Brain microvascular endothelial cell (primary cell): ENCODE measurements around the gene DYNLRB2.
A peak's percentile ranks its signal among the peaks of the same experiment; 100 is the strongest.

Experiments
- DNase-seq: peaks from one replicate; pipeline ENCODE4 v3.0.0-alpha.2; 2020
- H3K27ac ChIP-seq: fragments of 250-450 bp; sonication (Bioruptor Pico); 2 replicates; pipeline ENCODE4 v1.5.1; 2020; ENCODE audit warnings: mild to moderate bottlenecking, moderate library complexity
- H3K27me3 ChIP-seq: fragments of 250-450 bp; sonication (Bioruptor Pico); replicated peaks from 2 replicates; pipeline ENCODE4 v1.5.1; 2020; ENCODE audit warnings: mild to moderate bottlenecking
- H3K36me3 ChIP-seq: fragments of 250-450 bp; sonication (Bioruptor Pico); replicated peaks from 2 replicates; pipeline ENCODE4 v1.5.1; 2020; ENCODE audit warnings: mild to moderate bottlenecking
- H3K4me3 ChIP-seq: 2 replicates; pipeline ENCODE4 v1.5.1; 2011; ENCODE audit warnings: low read depth, mild to moderate bottlenecking, control low read depth, low read length, moderate library complexity
- CTCF ChIP-seq: IDR thresholded peaks from 2 replicates; pipeline ENCODE4 v1.5.1; 2011; ENCODE audit warnings: low read depth, mild to moderate bottlenecking, moderate library complexity, low read length, control low read depth, inconsistent platforms; ENCODE audit errors: missing control alignments
- in situ Hi-C: cut with HindIII; loops from 2 replicates; pipeline ENCODE4 v1.10.0; 2017; ENCODE audit warnings: low sequenced_read_pairs, low pct_ligation_motif_present

The DYNLRB2 gene

GRCh38 chr16:80541306-80541694, 507 bp downstream of the DYNLRB2 start:
- no peak for TF ChIP-seq CTCF
- peak overlapping the region; percentile 82 for H3K4me3 ChIP-seq
- H3K36me3 ChIP-seq: no peaks in the 10 kb centered on the region
- peak overlapping the region; percentile 77 for H3K27ac ChIP-seq
- in situ Hi-C loops: no loop called here
- no peak for DNase-seq
- no peaks in the 10 kb centered on the region for H3K27me3 ChIP-seq

- in situ Hi-C loops: no loop called here
- Histone ChIP-seq H3K27me3 (no peaks in the 10 kb centered on the region), H3K4me3 (no peak overlapping the region), H3K36me3 (no peaks in the 10 kb centered on the region), H3K27ac (no peak overlapping the region)
- no peak for DNase-seq
- TF ChIP-seq CTCF: no peak
These were observed 2.4 kb downstream of the DYNLRB2 start for GRCh38 chr16:80543162-80543561.

GRCh38 chr16:80544326-80544725, 3.5 kb downstream of the DYNLRB2 start:
- no peak for DNase-seq

GRCh38 chr16:80546249-80546648, 5.5 kb downstream of the DYNLRB2 start:
- Histone ChIP-seq H3K27me3 (no peaks in the 10 kb centered on the region), H3K36me3 (no peaks in the 10 kb centered on the region), H3K27ac (no peak overlapping the region), H3K4me3 (no peak overlapping the region)
- no peak for DNase-seq
- no peak for TF ChIP-seq CTCF
- in situ Hi-C loops: no loop called here

More at GRCh38 chr16:80544326-80544725, 3.5 kb downstream of the DYNLRB2 start:
- Histone ChIP-seq H3K4me3 (no peak overlapping the region), H3K36me3 (no peaks in the 10 kb centered on the region), H3K27me3 (no peaks in the 10 kb centered on the region), H3K27ac (no peak overlapping the region)
- no peak for TF ChIP-seq CTCF
- in situ Hi-C loops: no loop called here

- no peak for TF ChIP-seq CTCF
- H3K27ac ChIP-seq: no peak overlapping the region
- no peak overlapping the region for H3K4me3 ChIP-seq
- DNase-seq: no peak
- no peaks in the 10 kb centered on the region for H3K27me3 ChIP-seq
- H3K36me3 ChIP-seq: no peaks in the 10 kb centered on the region
- in situ Hi-C loops: no loop called here
These were observed 6.4 kb downstream of the DYNLRB2 start for GRCh38 chr16:80547145-80547544.

GRCh38 chr16:80552277-80552676, 11.5 kb downstream of the DYNLRB2 start:
- in situ Hi-C loops: no loop called here
- TF ChIP-seq CTCF: no peak
- H3K27me3 ChIP-seq: no peaks in the 10 kb centered on the region
- no peak for DNase-seq
- no peak overlapping the region for H3K4me3 ChIP-seq
- no peak overlapping the region for H3K27ac ChIP-seq
- H3K36me3 ChIP-seq: no peaks in the 10 kb centered on the region
